IPS DF 4.7 (cell line): Measurements from ENCODE around the gene MORN3.
"Not testable (repeated sequence)": the region's sequence is repeated elsewhere in the genome, so short reads cannot be mapped to it uniquely, and the experiment has no call there.

Experiments
- DNase-seq: peaks from one replicate; pipeline ENCODE4 v3.0.0-alpha.2; 2013; ENCODE audit warnings: low spot score; ENCODE audit errors: extremely low read depth

The MORN3 gene

GRCh38 chr12:121669521-121669900 is at the start of gene MORN3:
TSS of gene MORN3 (minus strand) at chr12:121669654. CDS start at chr12:121669483, 171 bp downstream.
- DNase-seq, result no peak

- DNase-seq, result no peak
Observed at GRCh38 chr12:121718653-121719239, 49.3 kb upstream of the MORN3 start.

GRCh38 chr12:121717041-121717699 is 47.7 kb upstream of the MORN3 start:
- peak; percentile 9 for DNase-seq

GRCh38 chr12:121715862-121716435 is 46.5 kb upstream of the MORN3 start:
- no peak for DNase-seq

DNA sequence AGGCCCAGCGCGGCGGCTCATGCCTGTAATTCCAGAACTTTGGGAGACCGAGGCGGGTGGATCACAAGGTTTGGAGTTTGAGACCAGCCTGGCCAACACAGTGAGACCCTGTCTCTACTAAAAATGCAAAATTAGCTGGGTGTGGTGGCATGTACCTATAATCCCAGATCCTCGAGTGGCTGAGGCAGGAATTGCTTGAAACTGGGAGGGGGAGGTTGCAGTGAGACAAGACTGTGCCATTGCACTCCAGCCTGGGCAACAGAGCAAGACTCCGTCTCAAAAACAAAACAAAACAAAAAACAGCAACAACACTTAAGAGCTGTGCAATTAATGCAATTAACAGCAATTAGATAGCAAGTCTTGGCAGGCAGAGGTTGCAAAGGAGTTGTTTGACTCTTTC is 45.6 kb upstream of the MORN3 start:
- DNase-seq, result not testable (repeated sequence)

DNA sequence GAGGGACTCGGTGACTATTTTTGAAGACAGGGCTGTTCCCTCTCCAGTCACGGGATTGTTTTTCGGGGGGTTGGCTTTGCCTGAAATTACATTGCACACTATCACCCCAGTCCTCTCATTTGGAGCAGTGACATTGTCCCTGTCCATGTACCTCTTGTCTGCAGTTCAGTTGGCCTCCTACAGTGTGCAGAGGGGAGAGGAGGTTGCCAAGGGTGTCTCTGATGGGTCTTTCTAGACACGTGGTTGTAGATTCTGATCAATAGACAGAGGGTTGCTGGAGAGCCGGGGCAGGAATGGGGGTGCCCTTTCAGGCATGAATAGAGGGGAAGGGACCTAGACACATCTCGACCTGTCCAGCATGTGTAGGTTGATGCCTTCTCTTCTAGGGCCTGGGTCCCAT is 44.3 kb upstream of the MORN3 start:
- DNase-seq, result no peak

DNA sequence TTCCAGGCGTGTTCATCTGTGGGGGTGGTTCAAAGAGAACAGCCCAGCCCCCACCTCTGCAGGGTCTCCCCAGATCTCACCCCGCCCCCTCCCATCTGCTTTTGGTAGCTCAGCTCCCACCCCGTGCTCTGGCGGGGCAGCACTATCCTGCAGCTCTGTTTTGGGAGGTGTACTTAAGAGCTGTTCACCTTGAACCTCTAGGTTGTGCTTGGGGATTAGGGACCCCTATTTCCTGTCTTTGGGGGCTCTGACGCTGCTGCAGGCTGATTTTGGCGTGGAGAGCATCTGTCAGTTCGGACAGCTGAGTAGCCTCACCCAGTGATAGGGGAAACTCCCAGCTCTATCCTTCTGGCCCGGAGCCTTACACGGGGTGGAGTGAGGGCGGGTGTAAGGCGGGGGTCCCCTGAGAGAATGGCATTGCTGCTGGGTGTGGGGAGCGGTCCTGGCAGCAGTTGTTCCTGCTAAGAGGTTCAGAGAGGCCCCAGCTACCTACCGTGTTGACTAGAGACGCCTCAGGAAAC is 43.9 kb upstream of the MORN3 start:
- DNase-seq, result no peak

- no peak for DNase-seq
Observed at GRCh38 chr12:121712461-121713256, 43.2 kb upstream of the MORN3 start, which contains the start of gene TMEM120B. TSS of gene TMEM120B (plus strand) at chr12:121712752. CDS start at chr12:121712896, 144 bp downstream.

DNA sequence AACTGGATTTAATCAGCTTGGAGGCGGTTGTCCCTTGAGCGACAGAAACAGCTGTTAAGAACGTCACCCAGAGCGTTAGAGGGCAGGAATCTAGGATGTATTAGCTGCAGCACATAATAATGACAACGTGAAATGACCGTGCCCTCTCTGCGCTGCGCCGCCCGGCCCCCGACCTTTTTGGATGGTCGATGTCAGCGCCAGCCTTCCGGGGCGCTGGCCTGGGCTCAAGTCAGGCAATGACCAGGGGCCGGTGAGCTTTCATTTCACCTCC is 42.7 kb upstream of the MORN3 start:
- no peak for DNase-seq

DNA sequence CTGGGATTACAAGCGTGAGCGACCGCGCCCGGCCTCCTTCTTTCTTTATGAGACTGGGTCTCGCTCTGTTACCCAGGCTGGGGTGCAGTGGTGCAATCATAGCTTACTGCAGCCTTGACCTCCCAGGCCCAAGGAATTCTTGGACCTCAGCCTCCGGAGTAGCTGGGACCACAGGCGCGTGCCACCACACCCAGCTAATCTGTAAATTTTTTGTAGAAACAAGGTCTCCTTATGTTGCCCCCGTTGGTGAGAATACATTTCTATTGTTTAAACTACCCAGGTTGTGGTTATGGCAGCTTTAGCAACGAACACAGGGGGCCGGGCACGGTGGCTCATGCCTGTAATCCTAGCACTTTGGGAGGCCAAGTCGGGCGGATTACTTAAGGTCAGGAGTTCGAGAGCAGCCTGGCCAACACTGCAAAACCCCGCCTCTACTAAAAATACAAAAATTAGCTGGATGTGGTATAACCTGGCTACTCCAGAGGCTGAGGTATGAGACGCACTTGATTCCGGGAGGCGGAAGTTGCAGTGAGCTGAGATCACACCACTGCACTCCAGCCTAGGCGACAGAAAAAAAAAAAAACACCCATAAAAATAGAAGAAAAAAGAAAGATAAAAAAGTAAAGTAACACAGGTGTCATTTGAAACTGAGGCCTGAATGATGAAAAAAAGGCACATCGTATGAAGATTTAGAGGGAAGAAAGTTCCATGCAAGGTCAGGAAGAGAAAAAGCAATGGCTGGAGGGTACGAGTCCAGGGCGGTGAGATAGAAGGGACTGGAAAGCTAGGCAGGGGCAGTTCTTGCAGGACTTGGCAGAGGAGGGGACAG is 42.1 kb upstream of the MORN3 start:
- no peak for DNase-seq

DNA sequence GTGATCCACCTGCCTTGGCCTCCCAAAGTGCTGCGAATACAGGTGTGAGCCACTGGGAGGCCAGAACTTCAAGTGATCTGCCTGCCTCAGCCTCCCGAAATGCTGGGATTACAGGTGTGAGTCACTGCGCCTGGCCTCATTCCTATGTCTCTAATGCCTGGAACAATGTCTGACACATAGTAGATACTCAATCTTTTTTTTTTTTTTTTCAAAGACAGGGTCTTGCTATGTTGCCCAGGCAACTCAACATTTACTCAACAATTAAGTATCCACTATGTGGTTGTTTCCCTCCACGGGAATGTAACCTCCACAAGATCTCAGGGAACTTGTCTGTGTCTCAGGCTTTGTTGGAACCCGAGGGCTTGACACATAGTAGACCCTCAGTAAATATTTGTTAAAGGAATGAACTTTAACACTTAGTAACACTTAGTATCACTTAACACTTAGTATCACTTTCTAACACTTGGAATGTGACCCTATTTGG is 40.1 kb upstream of the MORN3 start:
- DNase-seq, result no peak

GRCh38 chr12:121709064-121709424 is 39.6 kb upstream of the MORN3 start:
- DNase-seq, result not testable (repeated sequence)

- no peak for DNase-seq
Observed at GRCh38 chr12:121708313-121709063, 39.0 kb upstream of the MORN3 start.

GRCh38 chr12:121705514-121705913 is 36.1 kb upstream of the MORN3 start:
- DNase-seq, result no peak

- no peak for DNase-seq
Observed at GRCh38 chr12:121702944-121703343, 33.5 kb upstream of the MORN3 start.

- no peak for DNase-seq
Observed at GRCh38 chr12:121701667-121702277, 32.3 kb upstream of the MORN3 start.

- not testable (repeated sequence) for DNase-seq
Observed at GRCh38 chr12:121697861-121698260, 28.4 kb upstream of the MORN3 start.

DNA sequence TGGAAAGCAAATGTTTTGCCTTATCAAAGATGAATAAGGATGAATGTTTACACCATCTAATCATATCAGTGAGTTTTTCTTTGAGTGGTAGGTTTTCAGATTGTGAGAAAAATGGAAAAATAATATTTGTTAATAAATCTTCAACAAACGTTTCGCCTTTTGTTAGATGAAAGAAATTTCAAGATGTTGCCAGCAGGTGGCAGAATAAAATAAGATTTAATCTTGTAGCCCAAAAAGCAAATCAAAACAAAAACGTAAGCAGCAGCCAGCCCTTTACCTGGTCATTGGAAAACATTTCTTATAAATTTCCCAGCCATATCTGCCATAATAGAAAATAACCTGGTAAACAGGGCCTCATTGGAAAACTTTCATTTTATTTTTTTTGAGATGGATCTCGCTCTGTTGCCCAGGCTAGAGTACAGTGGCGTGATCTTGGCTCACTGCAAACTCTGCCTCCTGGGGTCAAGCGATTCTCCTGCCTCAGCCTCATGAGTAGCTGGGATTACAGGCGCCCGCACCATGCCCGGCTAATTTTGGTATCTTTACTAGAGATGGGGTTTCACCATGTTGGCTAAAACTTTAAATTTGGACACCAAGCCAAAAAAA is 27.7 kb upstream of the MORN3 start:
- no peak for DNase-seq

DNA sequence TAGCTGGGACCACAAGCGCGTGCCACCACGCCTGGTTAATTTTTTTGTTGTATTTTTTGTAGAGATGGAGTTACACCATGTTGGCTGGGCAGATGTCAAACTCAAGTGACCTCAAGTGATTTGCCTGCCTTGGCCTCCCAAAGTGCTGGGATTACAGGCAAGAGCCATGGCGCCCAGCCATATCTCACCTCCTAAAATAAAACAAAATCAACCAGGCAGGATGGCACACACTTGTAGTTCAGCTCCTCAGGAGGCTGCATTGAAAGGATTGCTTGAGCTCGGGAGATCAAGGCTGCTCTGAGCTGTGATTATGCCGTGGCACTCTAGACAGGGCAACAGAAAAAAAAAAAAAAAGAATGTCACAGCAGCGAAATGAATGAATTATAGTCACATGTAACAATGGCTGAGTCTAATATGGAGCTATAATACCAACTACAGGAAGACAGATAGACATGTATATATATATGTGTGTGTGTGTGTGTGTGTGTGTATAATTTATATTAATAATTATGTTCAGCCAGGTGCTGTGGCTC is 23.8 kb upstream of the MORN3 start:
- DNase-seq, result no peak
